Lower leg skin (tissue), 3 donors: ENCODE data around the gene MLLT3.

Experiments
- CTCF ChIP-seq, 3 donors: fragments of 450-650 bp; IDR thresholded peaks; one replicate each; pipeline ENCODE4 v1.5.1; 2016; ENCODE audit warnings: antibody characterized with exemption in 3 of 3, mild to moderate bottlenecking in 3 of 3, moderate library complexity in 2 of 3
- POLR2A ChIP-seq, 2 donors: fragments of 450-650 bp; IDR thresholded peaks; one replicate each; pipeline ENCODE4 v1.6.1; 2016 to 2017; ENCODE audit warnings: antibody characterized with exemption in 2 of 2, mild to moderate bottlenecking in 1 of 2, moderate library complexity in 1 of 2

- TF ChIP-seq CTCF (IDR thresholded peaks at IDR 0.05) = no peak
- no peak for TF ChIP-seq POLR2A (IDR thresholded peaks at IDR 0.05)
These were observed 269.7 kb downstream of the MLLT3 start for GRCh38 chr9:20352591-20352990.
